GM19351 (cell line): Measurements from ENCODE around the gene ZNF423.
"Not testable (repeated sequence)": the region's sequence is repeated elsewhere in the genome, so short reads cannot be mapped to it uniquely, and the experiment has no call there.

Source experiments
- ATAC-seq: cut with Tn5 transposase; IDR thresholded peaks from one replicate; pipeline ENCODE4 v1.9.1; 2021; ENCODE audit warnings: mild to moderate bottlenecking, moderate library complexity; ENCODE audit not compliant: unreplicated experiment

The ZNF423 gene

GRCh38 chr16:49855822-49856671, at the start of gene ZNF423:
Gene ZNF423, minus strand, starts transcription at chr16:49856112. Its CDS starts 338 bp downstream, at chr16:49855774.
- ATAC-seq: no peak

- no peak for ATAC-seq
These were observed 48.6 kb upstream of the ZNF423 start for GRCh38 chr16:49904348-49905062.

- ATAC-seq: no peak
These were observed 47.0 kb upstream of the ZNF423 start for GRCh38 chr16:49902908-49903307.

- ATAC-seq: no peak
These were observed 45.8 kb upstream of the ZNF423 start for GRCh38 chr16:49901711-49902110.

GRCh38 chr16:49900875-49901274, 45.0 kb upstream of the ZNF423 start:
- ATAC-seq: no peak

- no peak for ATAC-seq
These were observed 44.2 kb upstream of the ZNF423 start for GRCh38 chr16:49899991-49900695.

GRCh38 chr16:49896447-49896964, 40.6 kb upstream of the ZNF423 start:
- no peak for ATAC-seq

- ATAC-seq: peak; percentile 59
These were observed 35.0 kb upstream of the ZNF423 start for GRCh38 chr16:49890876-49891275.

GRCh38 chr16:49889725-49890397, 33.9 kb upstream of the ZNF423 start:
- no peak for ATAC-seq

- ATAC-seq: no peak
These were observed 30.7 kb upstream of the ZNF423 start for GRCh38 chr16:49886554-49887094.

- ATAC-seq: no peak
These were observed 28.4 kb upstream of the ZNF423 start for GRCh38 chr16:49884033-49885015.

- no peak for ATAC-seq
These were observed 27.4 kb upstream of the ZNF423 start for GRCh38 chr16:49883076-49884014.

GRCh38 chr16:49881890-49882289, 26.0 kb upstream of the ZNF423 start:
- ATAC-seq: no peak

- not testable (repeated sequence) for ATAC-seq
These were observed 22.6 kb upstream of the ZNF423 start for GRCh38 chr16:49878540-49878939.

- ATAC-seq: no peak
These were observed 20.8 kb upstream of the ZNF423 start for GRCh38 chr16:49876716-49877129.

- ATAC-seq: no peak
These were observed 20.1 kb upstream of the ZNF423 start for GRCh38 chr16:49875806-49876715.

GRCh38 chr16:49874613-49875237, 18.8 kb upstream of the ZNF423 start:
- no peak for ATAC-seq
